Nephron progenitor cell (in vitro differentiated cells): ENCODE results near the gene GP2.

ENCODE experiments used
- DNase-seq: peaks from one replicate; pipeline ENCODE4 v3.0.0; 2021
- H3K27ac Mint-ChIP-seq: 2 replicates; pipeline ENCODE4 v1.8.0; 2021; ENCODE audit warnings: mild to moderate bottlenecking, moderate library complexity, mixed read lengths
- H3K27me3 Mint-ChIP-seq: 2 replicates; pipeline ENCODE4 v1.8.0; 2021; ENCODE audit warnings: mild to moderate bottlenecking, low read depth, mixed read lengths; ENCODE audit not compliant: poor library complexity
- H3K36me3 Mint-ChIP-seq: 2 replicates; pipeline ENCODE4 v1.8.0; 2021; ENCODE audit warnings: low read depth, mixed read lengths
- H3K4me1 Mint-ChIP-seq: 2 replicates; pipeline ENCODE4 v1.8.0; 2021; ENCODE audit warnings: mixed read lengths
- H3K4me3 Mint-ChIP-seq: 2 replicates; pipeline ENCODE4 v1.8.0; 2021; ENCODE audit warnings: mild to moderate bottlenecking, moderate library complexity, mixed read lengths
- H3K9me3 Mint-ChIP-seq: 2 replicates; pipeline ENCODE4 v1.8.0; 2021; ENCODE audit warnings: mild to moderate bottlenecking, moderate library complexity, mixed read lengths
- TF ChIP-seq, protein P1 (sequence below): fragments of 200-600 bp; sonication (generic); IDR thresholded peaks from 2 replicates; pipeline ENCODE4 v1.5.0; 2021; ENCODE audit warnings: antibody characterized with exemption

GP2 gene

GRCh38 chr16:20355114-20355782 is 27.9 kb upstream of the GP2 start:
- H3K27ac Mint-ChIP-seq = no peak overlapping the region
- TF ChIP-seq, protein P1, sequence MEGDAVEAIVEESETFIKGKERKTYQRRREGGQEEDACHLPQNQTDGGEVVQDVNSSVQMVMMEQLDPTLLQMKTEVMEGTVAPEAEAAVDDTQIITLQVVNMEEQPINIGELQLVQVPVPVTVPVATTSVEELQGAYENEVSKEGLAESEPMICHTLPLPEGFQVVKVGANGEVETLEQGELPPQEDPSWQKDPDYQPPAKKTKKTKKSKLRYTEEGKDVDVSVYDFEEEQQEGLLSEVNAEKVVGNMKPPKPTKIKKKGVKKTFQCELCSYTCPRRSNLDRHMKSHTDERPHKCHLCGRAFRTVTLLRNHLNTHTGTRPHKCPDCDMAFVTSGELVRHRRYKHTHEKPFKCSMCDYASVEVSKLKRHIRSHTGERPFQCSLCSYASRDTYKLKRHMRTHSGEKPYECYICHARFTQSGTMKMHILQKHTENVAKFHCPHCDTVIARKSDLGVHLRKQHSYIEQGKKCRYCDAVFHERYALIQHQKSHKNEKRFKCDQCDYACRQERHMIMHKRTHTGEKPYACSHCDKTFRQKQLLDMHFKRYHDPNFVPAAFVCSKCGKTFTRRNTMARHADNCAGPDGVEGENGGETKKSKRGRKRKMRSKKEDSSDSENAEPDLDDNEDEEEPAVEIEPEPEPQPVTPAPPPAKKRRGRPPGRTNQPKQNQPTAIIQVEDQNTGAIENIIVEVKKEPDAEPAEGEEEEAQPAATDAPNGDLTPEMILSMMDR = no peak
- H3K36me3 Mint-ChIP-seq = no peaks in the 10 kb centered on the region
- H3K27me3 Mint-ChIP-seq = peaks cover 18% of the 10 kb centered on the region
- peaks cover 13% of the 10 kb centered on the region for H3K9me3 Mint-ChIP-seq
- H3K4me1 Mint-ChIP-seq = no peaks in the 10 kb centered on the region
- DNase-seq = no peak
- no peak overlapping the region for H3K4me3 Mint-ChIP-seq

DNA sequence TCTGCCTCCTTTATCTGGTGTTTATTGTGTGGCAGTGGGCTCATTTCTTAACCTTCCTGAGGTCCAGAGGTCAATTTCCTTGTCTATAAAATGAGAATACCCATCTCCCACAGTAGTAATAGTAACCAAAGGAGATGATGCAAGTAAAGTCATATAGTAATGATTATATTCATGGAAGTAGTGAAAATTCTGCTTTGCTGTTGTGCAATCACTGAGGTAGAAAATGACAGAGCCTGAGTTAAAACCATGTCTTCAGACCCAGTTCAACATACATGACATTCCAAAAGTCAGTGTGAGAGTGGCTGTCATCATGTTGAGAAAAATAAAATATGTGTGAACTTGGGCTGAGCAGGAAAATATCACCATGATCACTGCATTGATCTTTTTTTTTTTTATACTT is 26.1 kb upstream of the GP2 start:
- no peak for DNase-seq
- no peaks in the 10 kb centered on the region for H3K4me1 Mint-ChIP-seq
- H3K4me3 Mint-ChIP-seq = no peak overlapping the region
- H3K36me3 Mint-ChIP-seq = no peaks in the 10 kb centered on the region
- peaks cover 13% of the 10 kb centered on the region for H3K9me3 Mint-ChIP-seq
- TF ChIP-seq, protein P1 = no peak
- peaks cover 15% of the 10 kb centered on the region for H3K27me3 Mint-ChIP-seq
- H3K27ac Mint-ChIP-seq = no peak overlapping the region

- H3K4me1 Mint-ChIP-seq = no peaks in the 10 kb centered on the region
- DNase-seq = no peak
- no peak within 1 kb of the TSS for H3K4me3 Mint-ChIP-seq
- TF ChIP-seq, protein P1 = no peak
- H3K9me3 Mint-ChIP-seq = peaks cover 12% of the 10 kb centered on the region
- H3K27me3 Mint-ChIP-seq = peaks cover 12% of the 10 kb centered on the region
- no peak within 1 kb of the TSS for H3K27ac Mint-ChIP-seq
- H3K36me3 Mint-ChIP-seq = no peaks in the 10 kb centered on the region
These were observed 25.3 kb upstream of the GP2 start, which contains the start of gene UMOD for GRCh38 chr16:20352615-20353014. UMOD (minus strand) TSS chr16:20352715; CDS start chr16:20350737, 1,978 bp downstream.

DNA sequence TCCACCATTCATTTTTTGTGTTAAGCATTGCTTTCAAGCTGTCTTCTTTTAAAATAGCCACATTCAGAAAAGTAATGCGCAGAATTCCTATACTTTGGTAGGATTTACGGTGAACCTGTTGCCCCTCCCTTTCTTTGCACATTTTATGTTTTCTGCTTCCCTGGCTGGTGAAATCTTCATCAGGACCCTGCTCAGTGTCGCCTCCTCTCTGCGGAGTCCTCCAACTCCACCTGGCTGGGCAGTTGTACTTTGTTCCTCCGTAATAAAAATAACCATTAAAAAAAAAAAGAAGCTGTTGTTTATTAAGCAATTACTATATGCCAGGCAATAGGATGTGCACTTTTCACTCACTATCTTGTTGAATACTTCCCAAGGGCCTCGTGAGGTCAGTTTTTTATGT is 22.3 kb upstream of the GP2 start:
- no peaks in the 10 kb centered on the region for H3K36me3 Mint-ChIP-seq
- TF ChIP-seq, protein P1 = peak; percentile 16
- no peaks in the 10 kb centered on the region for H3K4me1 Mint-ChIP-seq
- DNase-seq = no peak
- H3K9me3 Mint-ChIP-seq = no peaks in the 10 kb centered on the region
- no peak overlapping the region for H3K27ac Mint-ChIP-seq
- peaks cover 11% of the 10 kb centered on the region for H3K27me3 Mint-ChIP-seq
- H3K4me3 Mint-ChIP-seq = no peak overlapping the region

DNA sequence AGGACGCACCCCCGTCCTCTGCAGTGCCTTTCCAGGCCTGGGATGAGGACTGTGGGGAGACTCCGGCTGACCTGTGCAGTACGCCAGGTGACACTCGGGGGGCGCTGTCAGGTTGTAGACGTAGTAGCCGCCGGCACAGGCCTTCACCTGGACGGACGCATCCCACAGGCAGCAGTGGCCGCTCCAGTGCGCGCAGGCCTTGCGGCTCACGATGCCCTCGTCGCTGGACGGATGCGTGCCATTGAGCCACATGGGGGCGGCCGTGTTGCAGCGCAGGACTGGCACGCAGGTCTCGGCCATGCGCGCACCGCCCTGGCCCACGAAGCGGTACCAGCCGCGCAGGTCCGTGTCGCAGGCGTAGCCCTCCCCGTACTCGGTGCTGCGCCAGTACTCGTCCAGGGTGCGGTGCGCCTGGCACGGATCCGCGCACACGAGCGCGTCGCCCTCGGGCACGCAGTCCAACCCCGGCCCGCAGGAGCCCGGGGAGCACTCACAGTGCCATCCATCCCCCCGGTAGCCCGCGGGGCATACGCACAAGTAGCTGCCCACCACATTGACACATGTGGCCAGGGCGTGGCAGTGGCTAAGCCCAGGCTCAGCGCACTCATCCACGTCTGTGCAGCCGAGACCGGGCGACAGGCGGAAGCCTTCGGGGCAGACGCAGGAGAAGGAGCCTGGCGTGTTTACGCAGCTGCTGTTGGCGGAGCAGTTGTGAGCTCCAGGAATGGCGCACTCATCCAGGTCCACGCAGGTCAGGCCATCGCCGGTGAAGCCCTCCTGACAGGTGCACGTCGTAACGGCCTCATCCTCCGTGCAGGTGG is 21.3 kb upstream of the GP2 start:
- no peak overlapping the region for H3K4me3 Mint-ChIP-seq
- H3K36me3 Mint-ChIP-seq = no peaks in the 10 kb centered on the region
- no peaks in the 10 kb centered on the region for H3K4me1 Mint-ChIP-seq
- H3K27ac Mint-ChIP-seq = no peak overlapping the region
- TF ChIP-seq, protein P1 = no peak
- peak; percentile 6 for DNase-seq
- peaks cover 11% of the 10 kb centered on the region for H3K27me3 Mint-ChIP-seq
- H3K9me3 Mint-ChIP-seq = no peaks in the 10 kb centered on the region
